Skeletal muscle cell (primary cell): ENCODE data around the gene AFF1.
"Not testable (repeated sequence)": the region's sequence is repeated elsewhere in the genome, so short reads cannot be mapped to it uniquely, and the experiment has no call there.

ENCODE experiments used
- DNase-seq: peaks from one replicate; pipeline ENCODE4 v3.0.0-alpha.2; 2010; ENCODE audit warnings: low read depth
- H3K4me3 ChIP-seq: 2 replicates; pipeline ENCODE4 v1.5.1; 2011; ENCODE audit warnings: low read depth, mild to moderate bottlenecking, control low read depth, low read length, moderate library complexity

The AFF1 gene

GRCh38 chr4:87118421-87118820, 183.6 kb downstream of the AFF1 start:
- DNase-seq = no peak
- H3K4me3 ChIP-seq = no peak overlapping the region

GRCh38 chr4:87118826-87119225, 184.0 kb downstream of the AFF1 start:
- DNase-seq = no peak
- H3K4me3 ChIP-seq = no peak overlapping the region

GRCh38 chr4:87120010-87120409, 185.2 kb downstream of the AFF1 start:
- DNase-seq = no peak
- no peak overlapping the region for H3K4me3 ChIP-seq

GRCh38 chr4:87120411-87121162, 185.8 kb downstream of the AFF1 start:
- H3K4me3 ChIP-seq = no peak overlapping the region

GRCh38 chr4:87121341-87122065, 186.7 kb downstream of the AFF1 start:
- H3K4me3 ChIP-seq = no peak overlapping the region
- DNase-seq = no peak

More at GRCh38 chr4:87120411-87121162, 185.8 kb downstream of the AFF1 start:
- no peak for DNase-seq

GRCh38 chr4:87122252-87122651, 187.4 kb downstream of the AFF1 start:
- no peak for DNase-seq
- H3K4me3 ChIP-seq = no peak overlapping the region

GRCh38 chr4:87126056-87126455, 191.2 kb downstream of the AFF1 start:
- no peak for DNase-seq

GRCh38 chr4:87128006-87128705, 193.3 kb downstream of the AFF1 start:
- no peak overlapping the region for H3K4me3 ChIP-seq
- no peak for DNase-seq

More at GRCh38 chr4:87126056-87126455, 191.2 kb downstream of the AFF1 start:
- H3K4me3 ChIP-seq = no peak overlapping the region

GRCh38 chr4:87129681-87130080, 194.9 kb downstream of the AFF1 start:
- no peak for DNase-seq

GRCh38 chr4:87130985-87131703, 196.3 kb downstream of the AFF1 start:
- H3K4me3 ChIP-seq = no peak overlapping the region
- DNase-seq = no peak

More at GRCh38 chr4:87129681-87130080, 194.9 kb downstream of the AFF1 start:
- no peak overlapping the region for H3K4me3 ChIP-seq

- DNase-seq = no peak
- no peak overlapping the region for H3K4me3 ChIP-seq
Measured at GRCh38 chr4:87132035-87132434, 197.2 kb downstream of the AFF1 start.

- no peak overlapping the region for H3K4me3 ChIP-seq
- no peak for DNase-seq
Measured at GRCh38 chr4:87133183-87133582, 198.4 kb downstream of the AFF1 start.

GRCh38 chr4:87134122-87134521, 199.3 kb downstream of the AFF1 start:
- no peak overlapping the region for H3K4me3 ChIP-seq
- no peak for DNase-seq

- H3K4me3 ChIP-seq = no peak overlapping the region
- no peak for DNase-seq
Measured at GRCh38 chr4:87141428-87141827, 206.6 kb downstream of the AFF1 start.

- H3K4me3 ChIP-seq = no peak overlapping the region
- DNase-seq = no peak
Measured at GRCh38 chr4:87144356-87144755, 209.5 kb downstream of the AFF1 start.

- not testable (repeated sequence) for H3K4me3 ChIP-seq, DNase-seq
Measured at GRCh38 chr4:87145934-87146333, 211.1 kb downstream of the AFF1 start.

GRCh38 chr4:87147116-87147515, 212.3 kb downstream of the AFF1 start:
- no peak for DNase-seq
- no peak overlapping the region for H3K4me3 ChIP-seq

GRCh38 chr4:87150498-87151261, 215.9 kb downstream of the AFF1 start:
- no peak overlapping the region for H3K4me3 ChIP-seq
- DNase-seq = peak; percentile 30

- H3K4me3 ChIP-seq = no peak overlapping the region
- no peak for DNase-seq
Measured at GRCh38 chr4:87151730-87152129, 216.9 kb downstream of the AFF1 start.
